Mammary epithelial cell (primary cell): ENCODE results near the gene LGR4.

Experiments used
- EZH2 ChIP-seq: IDR thresholded peaks from 2 replicates; pipeline ENCODE4 v1.6.1; 2012; ENCODE audit warnings: low read length, inconsistent platforms, borderline replicate concordance
- TF ChIP-seq, protein P1 (sequence below), 2 donors: IDR thresholded peaks in 1 of 2; conservative IDR thresholded peaks in 1 of 2; 2 replicates each; pipeline ENCODE4 v1.5.1; 2011 to 2012; ENCODE audit warnings: inconsistent platforms in 2 of 2, low read length in 2 of 2, mild to moderate bottlenecking in 2 of 2, control low read depth in 1 of 2, low read depth in 1 of 2; ENCODE audit not compliant: insufficient read depth in 1 of 2; ENCODE audit errors: extremely low read depth in 1 of 2

DNA sequence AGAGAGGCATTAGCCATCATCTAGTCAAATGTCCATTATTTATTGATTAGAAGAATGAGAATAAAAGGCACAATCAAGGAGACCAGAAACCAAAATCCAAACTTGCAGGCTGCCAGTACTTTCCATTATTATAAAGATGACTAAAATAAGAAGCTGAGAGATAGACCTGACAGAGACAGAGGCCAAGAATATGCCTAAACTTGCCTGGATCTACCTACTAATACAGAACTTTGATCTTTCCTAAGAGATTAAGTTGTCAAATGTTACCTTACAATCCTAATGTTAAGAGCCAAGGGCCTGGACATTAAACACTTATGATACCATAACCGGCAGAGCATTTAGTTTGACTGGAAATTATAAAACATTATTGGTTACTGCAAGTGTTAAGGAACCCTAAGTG, 6.2 kb downstream of the LGR4 start:
- TF ChIP-seq EZH2 = no peak
- TF ChIP-seq, protein P1, sequence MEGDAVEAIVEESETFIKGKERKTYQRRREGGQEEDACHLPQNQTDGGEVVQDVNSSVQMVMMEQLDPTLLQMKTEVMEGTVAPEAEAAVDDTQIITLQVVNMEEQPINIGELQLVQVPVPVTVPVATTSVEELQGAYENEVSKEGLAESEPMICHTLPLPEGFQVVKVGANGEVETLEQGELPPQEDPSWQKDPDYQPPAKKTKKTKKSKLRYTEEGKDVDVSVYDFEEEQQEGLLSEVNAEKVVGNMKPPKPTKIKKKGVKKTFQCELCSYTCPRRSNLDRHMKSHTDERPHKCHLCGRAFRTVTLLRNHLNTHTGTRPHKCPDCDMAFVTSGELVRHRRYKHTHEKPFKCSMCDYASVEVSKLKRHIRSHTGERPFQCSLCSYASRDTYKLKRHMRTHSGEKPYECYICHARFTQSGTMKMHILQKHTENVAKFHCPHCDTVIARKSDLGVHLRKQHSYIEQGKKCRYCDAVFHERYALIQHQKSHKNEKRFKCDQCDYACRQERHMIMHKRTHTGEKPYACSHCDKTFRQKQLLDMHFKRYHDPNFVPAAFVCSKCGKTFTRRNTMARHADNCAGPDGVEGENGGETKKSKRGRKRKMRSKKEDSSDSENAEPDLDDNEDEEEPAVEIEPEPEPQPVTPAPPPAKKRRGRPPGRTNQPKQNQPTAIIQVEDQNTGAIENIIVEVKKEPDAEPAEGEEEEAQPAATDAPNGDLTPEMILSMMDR (conservative IDR thresholded peaks at IDR 0.05 in 1 of 2, IDR thresholded peaks at IDR 0.05 in 1 of 2; ENCODE audit: extremely low read depth in 1 of 2, insufficient read depth in 1 of 2, low read depth in 1 of 2, low read length in 2 of 2) = no peak
